Stimulated activated CD8-positive, alpha-beta memory T cell treated with anti-CD3 and anti-CD28 coated beads, Interleukin-12 subunit alpha, Interleukin-12 subunit beta, amount 100 ng/mL, for 1 hour (primary cell): Measurements from ENCODE around the gene TIMM8B.
A peak's percentile ranks its signal among the peaks of the same experiment; 100 is the strongest.
"Not testable (repeated sequence)": the region's sequence is repeated elsewhere in the genome, so short reads cannot be mapped to it uniquely, and the experiment has no call there.

Source experiments
- DNase-seq: peaks from one replicate; pipeline ENCODE4 v3.0.0-alpha.2; 2020; ENCODE audit warnings: low read depth

TIMM8B gene

DNA sequence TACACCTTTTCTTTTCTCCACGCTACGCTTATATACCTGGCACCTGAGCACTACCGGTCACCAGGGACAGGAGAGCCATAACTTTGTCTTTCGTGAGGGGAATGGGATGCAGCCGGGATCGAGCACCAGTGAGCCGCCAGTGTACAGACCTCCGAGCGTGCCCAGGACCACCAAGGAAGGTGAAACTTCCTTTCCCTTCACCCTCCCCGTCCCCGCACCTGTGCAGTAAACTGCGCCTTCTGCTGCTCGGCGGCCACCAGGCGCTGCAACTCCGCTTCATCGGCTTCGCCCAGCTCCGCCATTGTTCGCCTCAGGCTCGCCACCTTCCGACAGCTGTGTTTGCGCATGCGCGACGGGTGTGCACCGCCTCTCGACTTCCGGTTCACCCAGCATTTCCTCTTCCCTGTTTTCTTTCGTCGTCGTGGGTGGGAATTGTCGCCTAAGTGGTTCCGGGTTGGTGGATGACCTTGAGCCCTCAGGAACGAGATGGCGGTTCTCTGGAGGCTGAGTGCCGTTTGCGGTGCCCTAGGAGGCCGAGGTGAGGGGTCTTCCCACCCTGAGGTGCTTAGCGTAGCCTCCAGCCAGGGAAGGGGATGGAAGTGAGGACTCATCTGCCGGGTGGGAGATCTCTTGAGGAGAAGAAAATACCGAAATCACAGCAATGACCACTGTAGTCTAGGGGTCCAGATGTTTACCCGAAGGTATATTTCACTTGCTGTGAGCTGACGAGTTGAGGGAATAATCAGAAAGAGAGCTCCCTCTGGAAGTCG lies at the start of gene TIMM8B, which contains the start of gene SDHD:
TSS of gene TIMM8B (minus strand) at position 335 of the 770 bp plus-strand sequence. CDS start at position 302, 33 bp downstream.
TSS of gene SDHD (plus strand) at position 452 of the 770 bp plus-strand sequence. CDS start at position 487, 35 bp downstream.
- peak; percentile 93 for DNase-seq

- no peak for DNase-seq
Observed at GRCh38 chr11:112134473-112134872, 47.9 kb upstream of the TIMM8B start.

DNA sequence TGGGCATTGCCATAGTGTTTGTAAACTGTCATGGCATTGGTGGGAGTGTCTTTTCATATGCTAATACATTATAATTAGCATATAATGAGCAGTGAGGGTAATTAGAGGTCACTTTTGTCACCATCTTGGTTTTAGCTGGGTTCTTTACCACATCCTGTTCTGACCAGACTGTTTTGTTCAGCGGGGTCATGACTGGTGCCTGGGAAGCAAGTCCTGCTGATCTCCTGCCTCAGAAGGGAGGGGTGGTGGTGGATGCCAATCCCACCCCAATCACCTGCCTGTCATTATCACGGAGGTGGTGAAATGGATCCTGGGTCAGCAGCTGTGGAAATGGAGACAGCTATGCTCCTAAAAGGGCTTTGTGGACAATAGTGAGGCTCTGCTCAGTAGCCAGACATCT lies 46.2 kb upstream of the TIMM8B start:
- no peak for DNase-seq

DNA sequence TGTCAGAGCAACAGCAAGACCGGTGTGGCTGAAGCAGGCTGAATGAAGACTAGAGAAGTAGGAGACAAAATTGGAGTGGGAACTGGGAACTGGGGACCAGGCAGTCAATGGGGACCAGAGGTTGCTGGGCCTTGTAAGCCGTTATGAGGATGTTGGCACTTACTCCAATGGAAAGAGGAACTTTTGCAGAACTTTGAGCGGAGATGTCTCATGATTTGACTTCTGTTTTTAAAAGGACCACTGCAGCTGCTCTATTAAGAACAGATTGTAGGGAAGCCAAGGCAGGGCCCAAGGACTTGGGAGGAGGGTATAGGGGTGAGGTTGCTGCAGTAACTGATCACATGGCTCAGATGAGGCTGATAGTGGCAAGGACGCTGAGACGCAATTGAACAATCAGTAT lies 43.1 kb upstream of the TIMM8B start:
- no peak for DNase-seq

DNA sequence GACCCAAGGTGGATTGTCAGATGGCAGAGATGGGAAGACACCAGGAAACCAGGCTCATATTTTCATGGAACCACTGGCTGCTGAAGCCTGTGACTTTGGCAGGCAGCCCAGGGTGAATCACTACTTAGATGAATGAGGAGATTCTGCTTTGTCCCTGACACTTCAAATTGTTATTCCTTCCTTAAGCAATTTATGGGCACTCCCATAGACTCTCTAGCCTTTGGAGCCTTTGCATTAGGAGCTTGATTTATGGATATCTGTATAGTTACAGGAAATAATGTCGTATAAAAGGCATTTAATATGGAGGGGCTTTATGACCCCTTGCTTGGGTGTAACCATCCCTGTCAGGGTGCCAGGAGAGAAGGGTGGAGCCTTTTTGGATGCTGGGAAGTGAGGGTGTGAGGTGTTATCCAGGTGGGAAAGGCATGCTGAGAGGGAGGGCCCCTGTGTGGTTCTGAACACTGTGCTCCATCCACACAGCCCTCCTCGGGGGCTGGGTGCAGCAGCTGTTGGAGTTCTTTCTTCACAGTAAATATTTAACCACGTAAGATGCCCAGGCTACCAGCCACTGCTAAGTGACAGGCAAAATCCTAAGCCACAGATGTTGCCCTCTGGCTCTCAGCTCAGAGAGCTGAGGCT lies 42.0 kb upstream of the TIMM8B start:
- no peak for DNase-seq

DNA sequence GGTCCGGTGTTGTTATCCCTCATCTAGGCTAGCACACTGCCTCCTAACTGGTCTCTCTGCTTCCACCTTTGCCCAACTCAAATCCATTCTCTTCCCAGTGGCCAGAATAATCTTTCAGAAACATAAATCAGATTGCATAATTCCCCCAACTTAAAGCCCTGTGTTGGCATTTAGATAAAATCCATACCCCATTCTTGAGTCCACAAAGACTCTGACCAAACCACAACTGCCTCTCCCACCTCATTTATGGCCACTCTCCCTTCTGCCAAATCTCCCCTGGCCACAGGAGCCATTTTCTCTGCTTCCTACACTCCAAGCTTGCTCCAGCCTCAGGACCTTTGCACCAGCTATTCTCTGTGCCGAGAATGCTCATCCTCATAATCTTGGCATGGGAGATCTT lies 40.5 kb upstream of the TIMM8B start:
- DNase-seq = no peak

GRCh38 chr11:112123129-112123528 lies 36.6 kb upstream of the TIMM8B start:
- no peak for DNase-seq

DNA sequence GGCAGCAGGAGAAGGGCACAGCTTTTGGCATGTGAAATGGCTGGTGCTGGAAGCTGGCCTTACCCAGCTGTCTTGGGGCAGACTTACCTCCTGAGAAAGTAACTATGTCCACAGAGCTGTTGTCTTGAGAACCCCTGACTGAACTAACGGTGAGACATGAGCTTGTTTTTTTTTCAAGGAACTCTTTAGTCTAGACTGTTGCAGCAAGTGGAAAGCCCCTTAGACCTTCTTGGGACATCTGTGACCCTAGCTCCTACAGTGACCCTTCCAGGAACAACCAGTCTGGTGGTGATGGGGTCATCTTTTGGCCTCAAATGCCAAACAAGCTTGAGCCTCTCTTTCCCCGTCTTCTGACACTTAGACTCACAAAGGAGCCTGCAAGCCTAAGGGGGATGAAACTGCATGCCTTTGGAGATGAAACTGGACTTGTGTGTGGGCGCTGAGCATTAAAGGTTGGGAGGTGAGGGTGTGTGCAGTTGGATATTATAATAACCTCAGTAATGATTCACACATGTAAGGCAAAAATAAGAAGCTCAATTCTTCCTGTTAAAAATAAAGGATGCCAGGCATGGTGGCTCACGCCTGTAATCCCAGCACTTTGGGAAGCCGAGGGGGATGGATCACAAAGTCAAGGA lies 35.5 kb upstream of the TIMM8B start:
- DNase-seq = no peak

DNA sequence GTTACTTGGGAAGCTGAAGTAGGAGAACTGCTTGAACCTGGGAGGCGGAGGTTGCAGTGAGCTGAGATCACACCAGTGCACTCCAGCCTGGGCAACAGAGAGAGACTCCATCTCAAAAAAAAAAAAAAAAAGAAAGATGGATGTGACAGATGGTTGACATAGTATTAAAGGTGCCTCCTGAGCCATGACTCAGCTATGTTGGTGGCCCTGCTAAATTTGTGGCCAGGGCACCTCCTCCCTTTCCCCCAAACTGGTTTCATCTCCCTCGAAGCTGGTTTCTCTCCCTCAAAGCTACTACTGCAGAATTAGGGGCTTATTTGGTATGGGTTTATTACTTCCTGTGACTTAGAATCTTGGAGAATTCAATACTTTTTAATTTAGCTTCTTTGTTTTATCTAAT lies 31.6 kb upstream of the TIMM8B start:
- DNase-seq = no peak

DNA sequence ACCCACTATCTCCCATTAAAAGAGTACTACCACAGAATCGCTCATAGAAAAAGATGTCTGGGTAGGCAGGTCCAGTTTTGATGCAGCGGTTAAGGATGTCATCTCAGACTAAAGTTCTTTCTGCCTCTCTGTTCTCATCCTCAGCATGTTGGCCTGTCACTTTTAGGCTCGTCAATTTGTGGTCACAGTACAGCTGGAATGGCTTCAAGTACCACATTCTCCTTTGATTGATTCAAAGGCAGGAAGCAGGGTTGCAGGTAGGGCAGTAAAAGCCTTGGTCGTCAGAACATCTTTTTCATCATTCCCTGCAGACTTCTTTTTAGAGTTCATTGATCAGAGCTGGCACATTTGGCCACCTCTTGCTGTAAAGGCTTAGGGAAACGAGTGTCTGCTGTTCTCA lies 28.8 kb upstream of the TIMM8B start:
- DNase-seq = no peak

DNA sequence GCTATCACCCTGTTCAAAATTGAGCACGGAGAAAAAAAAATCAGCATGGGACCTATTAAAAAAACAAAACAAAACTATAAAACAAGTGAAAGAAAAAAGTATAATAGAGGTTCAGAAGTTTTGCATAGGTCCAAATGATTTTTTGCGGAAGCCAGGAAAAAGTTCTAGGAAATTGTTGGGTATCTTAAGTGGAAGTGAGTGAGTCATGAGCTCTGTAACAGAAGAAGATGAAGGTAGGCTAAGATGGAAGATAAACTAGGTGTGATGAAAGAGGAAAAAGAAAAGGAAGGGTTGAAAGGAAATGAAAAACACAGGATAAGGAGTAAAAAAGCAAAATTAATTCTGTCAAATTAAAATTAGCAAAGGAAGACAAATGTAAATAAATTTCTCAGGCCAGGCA lies 27.9 kb upstream of the TIMM8B start:
- DNase-seq = no peak

GRCh38 chr11:112113539-112114457 lies 27.2 kb upstream of the TIMM8B start:
- DNase-seq = no peak

- DNase-seq = no peak
Observed at GRCh38 chr11:112106070-112106469, 19.5 kb upstream of the TIMM8B start.

GRCh38 chr11:112103446-112103845 lies 16.9 kb upstream of the TIMM8B start:
- no peak for DNase-seq

GRCh38 chr11:112100462-112100861 lies 13.9 kb upstream of the TIMM8B start:
- no peak for DNase-seq

DNA sequence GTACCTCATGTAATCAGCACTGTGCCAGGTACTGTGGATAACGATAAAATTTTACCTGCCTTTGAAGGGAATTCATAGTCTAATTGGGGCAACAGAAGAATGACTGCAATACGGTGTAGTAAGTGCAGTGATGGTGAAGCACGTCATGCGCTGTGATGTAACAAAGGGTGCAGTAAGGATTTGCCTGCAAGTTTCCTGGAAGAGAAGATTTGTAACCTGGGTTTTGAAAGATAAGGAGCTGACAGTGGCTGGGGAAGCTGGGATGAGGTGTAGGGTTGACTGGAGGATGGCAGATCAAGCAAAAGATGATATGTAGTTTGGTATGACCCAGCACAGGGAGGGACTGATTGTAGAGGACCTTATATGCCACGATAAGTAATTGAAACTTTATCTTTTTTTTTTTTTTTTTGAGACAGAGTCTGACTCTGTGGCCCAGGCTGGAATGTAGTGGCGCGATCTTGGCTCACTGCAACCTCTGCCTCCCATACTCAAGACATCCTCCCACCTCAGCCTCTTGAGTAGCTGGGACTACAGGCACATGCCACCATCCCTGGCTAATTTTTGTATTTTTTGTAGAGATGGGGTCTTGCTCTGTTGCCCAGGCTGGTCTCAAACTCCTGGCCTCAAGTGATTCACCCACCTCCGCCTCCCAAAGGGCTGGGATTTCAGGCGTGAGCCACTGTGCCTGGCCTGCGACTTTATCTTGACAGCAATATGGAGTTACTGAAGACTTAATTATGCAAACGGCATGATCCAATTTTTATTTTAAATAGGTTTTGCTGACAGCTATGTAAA lies 11.4 kb upstream of the TIMM8B start:
- no peak for DNase-seq

GRCh38 chr11:112096194-112096593 lies 9.6 kb upstream of the TIMM8B start:
- DNase-seq = no peak

- not testable (repeated sequence) for DNase-seq
Observed at GRCh38 chr11:112095302-112095701, 8.7 kb upstream of the TIMM8B start.

DNA sequence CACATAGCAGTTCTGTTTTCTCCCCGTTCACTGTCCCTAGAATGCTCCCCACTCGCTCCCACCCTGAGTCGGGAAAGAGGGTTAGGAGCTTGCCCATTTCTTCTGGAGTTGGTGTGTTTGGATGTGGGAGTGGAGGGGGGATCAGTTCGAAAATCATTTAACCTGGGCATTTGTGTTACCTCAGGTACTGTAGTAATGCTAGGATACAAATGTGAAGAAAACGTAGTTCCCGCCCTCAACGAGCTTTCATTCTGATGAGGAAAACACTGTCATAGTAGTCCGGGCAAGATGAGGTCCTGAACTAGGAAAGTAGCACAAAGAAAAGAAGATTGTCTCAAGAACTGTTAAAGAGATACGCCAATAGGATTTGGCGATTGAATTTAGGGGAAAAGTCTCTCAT lies 656 bp upstream of the TIMM8B start:
- DNase-seq = no peak

DNA sequence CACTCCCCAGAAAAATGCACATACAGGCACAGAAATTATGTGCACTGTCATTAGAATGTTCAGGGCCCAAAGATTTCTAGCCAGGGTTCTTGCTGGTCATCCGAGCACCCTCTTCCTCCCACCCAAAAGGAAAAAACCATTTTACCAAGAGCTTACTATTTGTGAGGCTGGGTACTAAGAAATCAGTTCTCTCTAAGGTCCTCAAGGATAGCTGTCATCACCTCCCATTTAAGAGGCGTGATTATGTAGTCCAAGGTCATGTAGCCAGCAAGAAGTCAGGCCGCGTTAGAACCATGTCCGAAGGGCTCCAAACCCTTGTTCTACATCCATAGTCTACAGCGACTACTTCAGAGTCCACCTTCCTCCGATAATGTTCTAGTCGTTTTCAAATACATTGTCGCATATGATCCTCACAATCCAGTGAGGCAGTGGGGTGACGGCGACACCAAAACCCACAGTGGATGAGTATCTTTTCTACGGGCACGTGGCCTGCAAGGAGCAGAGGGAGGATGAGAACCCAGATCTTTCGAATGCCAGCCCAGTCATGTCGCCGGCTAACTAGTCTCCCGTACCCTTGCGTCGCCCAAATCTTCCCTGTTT lies 634 bp downstream of the TIMM8B start:
- peak; percentile 1 for DNase-seq

GRCh38 chr11:112082729-112083128 lies 3.8 kb downstream of the TIMM8B start:
- DNase-seq = no peak
